Esophagus squamous epithelium (tissue), 5 donors: ENCODE results near the gene KIF5C. TPM values are rescaled to one million over a fixed set of nuclear protein-coding genes. Genes with fewer than 3 reads are reported as not detected.

Source experiments
- DNase-seq: peaks from one replicate; lab custom pipeline; 2025; lab: John Stamatoyannopoulos, UW
- H3K27ac ChIP-seq, 4 donors: fragments of 200-600 bp; sonication (generic); one replicate each; pipeline ENCODE4 v1.5.1; 2016 to 2019; ENCODE audit warnings: mild to moderate bottlenecking in 1 of 4
- H3K27me3 ChIP-seq, 4 donors: fragments of 200-600 bp; sonication (generic); 1 replicate in 3 of 4; 2 replicates in 1 of 4; pipeline versions ENCODE4 v1.5.1 to v1.6.0; 2017 to 2021; ENCODE audit warnings: antibody characterized with exemption in 1 of 4
- H3K36me3 ChIP-seq, 3 donors: fragments of 200-600 bp; sonication (generic); one replicate each; pipeline ENCODE4 v1.5.1; 2016 to 2019
- H3K4me1 ChIP-seq, 3 donors: fragments of 200-600 bp; sonication (generic); one replicate each; pipeline ENCODE4 v1.5.1; 2017 to 2019
- H3K4me3 ChIP-seq, 4 donors: fragments of 200-600 bp; sonication (generic); 1 replicate in 3 of 4; 2 replicates in 1 of 4; pipeline ENCODE4 v1.5.1; 2016 to 2019; ENCODE audit warnings: mild to moderate bottlenecking in 2 of 4, moderate library complexity in 1 of 4
- H3K9me3 ChIP-seq, 3 donors: fragments of 200-600 bp; sonication (generic); one replicate each; pipeline ENCODE4 v1.5.1; 2016 to 2019
- POLR2A ChIP-seq, 4 donors: fragments of 450-650 bp; IDR thresholded peaks; one replicate each; pipeline ENCODE4 v1.6.1; 2017; ENCODE audit warnings: antibody characterized with exemption in 4 of 4, mild to moderate bottlenecking in 4 of 4, moderate library complexity in 3 of 4
- WGBS, 2 donors: methylation state at CpG; one replicate each; pipeline ENCODE4 v1.1.5; 2018; 5-methylcytosine and 5-hydroxymethylcytosine counted together
- intact Hi-C: fragments of 100-400 bp; cut with DNase I; formaldehyde crosslinking; loops from one replicate; pipeline ENCODE4 v1.15.0; 2022
- total RNA-seq, 4 donors: library from RNA; depleted of rRNA; stranded (reverse); fragments of >200 nt; gene quantifications; one replicate each; pipeline ENCODE4 v1.1.0, GENCODE V29; 2016
- TF ChIP-seq, protein P1 (sequence below), 6 experiments: fragments of 450-650 bp in 4 of 6; fragments of 200-600 bp in 2 of 6; sonication (generic) in 2 of 6; IDR thresholded peaks; one replicate each; pipeline ENCODE4 v1.5.1; 2016 to 2019; ENCODE audit warnings: antibody characterized with exemption in 6 of 6, mild to moderate bottlenecking in 4 of 6, moderate library complexity in 4 of 6
- donor health status: DM: yes; HTN: yes; CAD: no.

KIF5C gene
- total RNA-seq, 4 donors from 2014 or later = 0.09 to 2.3 (median 0.41) TPM; not detected in 1

DNA sequence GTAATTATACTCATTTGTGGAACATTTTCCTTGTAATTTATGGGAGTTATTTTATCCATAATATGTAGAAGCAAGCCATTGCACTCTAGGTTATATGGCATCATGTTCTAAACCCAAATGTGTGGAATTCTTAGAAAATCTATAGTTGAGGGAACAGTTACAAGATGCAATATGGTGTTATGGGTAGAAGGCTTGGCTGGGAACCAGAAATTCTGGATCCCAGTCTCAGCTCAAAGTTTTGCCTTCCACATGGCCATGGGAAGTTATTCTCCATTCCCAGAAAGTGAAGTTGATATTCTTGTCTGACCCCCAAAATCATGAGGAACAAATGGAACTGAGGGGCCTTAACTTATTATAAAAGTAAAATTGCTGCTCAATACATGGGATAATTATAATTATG is 38.0 kb downstream of the KIF5C start:
- Histone ChIP-seq H3K27me3 (peaks cover 0 to 3% (median 0%) of the 10 kb centered on the region in 4 donors), H3K27ac (no peak overlapping the region), H3K9me3 (no peaks in the 10 kb centered on the region), H3K36me3 (no peaks in the 10 kb centered on the region), H3K4me3 (no peak overlapping the region), H3K4me1 (no peaks in the 10 kb centered on the region)
- TF ChIP-seq POLR2A (IDR thresholded peaks at IDR 0.05) = no peak
- TF ChIP-seq, protein P1, sequence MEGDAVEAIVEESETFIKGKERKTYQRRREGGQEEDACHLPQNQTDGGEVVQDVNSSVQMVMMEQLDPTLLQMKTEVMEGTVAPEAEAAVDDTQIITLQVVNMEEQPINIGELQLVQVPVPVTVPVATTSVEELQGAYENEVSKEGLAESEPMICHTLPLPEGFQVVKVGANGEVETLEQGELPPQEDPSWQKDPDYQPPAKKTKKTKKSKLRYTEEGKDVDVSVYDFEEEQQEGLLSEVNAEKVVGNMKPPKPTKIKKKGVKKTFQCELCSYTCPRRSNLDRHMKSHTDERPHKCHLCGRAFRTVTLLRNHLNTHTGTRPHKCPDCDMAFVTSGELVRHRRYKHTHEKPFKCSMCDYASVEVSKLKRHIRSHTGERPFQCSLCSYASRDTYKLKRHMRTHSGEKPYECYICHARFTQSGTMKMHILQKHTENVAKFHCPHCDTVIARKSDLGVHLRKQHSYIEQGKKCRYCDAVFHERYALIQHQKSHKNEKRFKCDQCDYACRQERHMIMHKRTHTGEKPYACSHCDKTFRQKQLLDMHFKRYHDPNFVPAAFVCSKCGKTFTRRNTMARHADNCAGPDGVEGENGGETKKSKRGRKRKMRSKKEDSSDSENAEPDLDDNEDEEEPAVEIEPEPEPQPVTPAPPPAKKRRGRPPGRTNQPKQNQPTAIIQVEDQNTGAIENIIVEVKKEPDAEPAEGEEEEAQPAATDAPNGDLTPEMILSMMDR (IDR thresholded peaks at IDR 0.05) = no peak
- intact Hi-C loops = no loop called here
- DNase-seq = no peak

DNA sequence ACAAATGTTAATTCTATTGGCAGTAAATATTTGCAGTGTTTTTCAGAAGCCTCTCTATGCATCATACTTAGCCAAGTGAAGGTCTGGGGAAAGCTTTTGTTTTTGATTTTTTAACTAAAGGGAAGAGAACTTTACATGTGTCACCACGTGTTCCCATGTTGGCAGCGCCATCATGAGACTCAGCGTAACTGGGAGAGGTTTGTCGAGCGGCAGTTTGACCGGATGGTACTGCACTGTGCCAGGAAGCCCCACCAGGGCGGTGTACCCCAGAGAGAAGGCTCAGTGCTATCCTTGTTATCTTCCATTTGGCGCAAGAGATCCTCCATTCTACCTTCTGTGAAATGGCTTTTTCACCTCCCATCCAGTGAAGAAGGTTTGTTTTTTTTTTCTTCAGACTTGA is 38.5 kb downstream of the KIF5C start:
- 89 to 91% methylated on average over 8 of the region's 8 CpGs for WGBS, 2 donors
- no peak overlapping the region for H3K27ac ChIP-seq
- DNase-seq = no peak
- intact Hi-C loops = no loop called here
- TF ChIP-seq POLR2A (IDR thresholded peaks at IDR 0.05) = no peak
- peaks cover 0 to 3% (median 1%) of the 10 kb centered on the region in 3 donors for H3K9me3 ChIP-seq
- no peak overlapping the region for H3K4me3 ChIP-seq
- peaks cover 0 to 3% (median 0%) of the 10 kb centered on the region in 4 donors for H3K27me3 ChIP-seq
- no peaks in the 10 kb centered on the region for H3K4me1 ChIP-seq
- no peaks in the 10 kb centered on the region for H3K36me3 ChIP-seq

DNA sequence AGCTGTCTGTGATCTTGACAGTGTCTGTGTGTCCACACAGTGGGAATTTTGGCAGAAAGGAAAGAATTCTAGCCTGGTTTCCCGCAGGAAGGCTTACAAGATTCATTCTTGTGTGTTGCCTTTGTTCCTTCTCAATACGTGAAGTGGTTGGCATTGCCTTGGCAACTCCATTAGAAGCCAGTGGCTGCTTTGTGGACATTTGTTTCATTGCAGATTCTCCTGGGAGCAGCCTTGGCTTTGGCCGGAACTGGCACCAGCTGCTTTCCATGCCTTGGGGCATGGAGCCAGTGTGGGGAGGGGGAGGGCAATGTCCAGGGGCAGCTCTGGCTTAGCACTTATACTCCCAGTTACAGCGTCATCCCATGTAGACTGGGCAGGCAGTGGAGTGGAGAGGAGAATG is 39.4 kb downstream of the KIF5C start:
- H3K4me1 ChIP-seq = no peaks in the 10 kb centered on the region
- no peak overlapping the region for H3K27ac ChIP-seq
- peaks cover 0 to 10% (median 5%) of the 10 kb centered on the region in 3 donors for H3K9me3 ChIP-seq
- no peaks in the 10 kb centered on the region for H3K27me3 ChIP-seq
- WGBS, 2 donors = 80 to 88% methylated on average over 3 of the region's 4 CpGs
- no peak overlapping the region for H3K4me3 ChIP-seq
- DNase-seq = no peak
- TF ChIP-seq POLR2A (IDR thresholded peaks at IDR 0.05) = no peak
- TF ChIP-seq, protein P1 (IDR thresholded peaks at IDR 0.05) = no peak
- H3K36me3 ChIP-seq = no peaks in the 10 kb centered on the region
- intact Hi-C loops = no loop called here

DNA sequence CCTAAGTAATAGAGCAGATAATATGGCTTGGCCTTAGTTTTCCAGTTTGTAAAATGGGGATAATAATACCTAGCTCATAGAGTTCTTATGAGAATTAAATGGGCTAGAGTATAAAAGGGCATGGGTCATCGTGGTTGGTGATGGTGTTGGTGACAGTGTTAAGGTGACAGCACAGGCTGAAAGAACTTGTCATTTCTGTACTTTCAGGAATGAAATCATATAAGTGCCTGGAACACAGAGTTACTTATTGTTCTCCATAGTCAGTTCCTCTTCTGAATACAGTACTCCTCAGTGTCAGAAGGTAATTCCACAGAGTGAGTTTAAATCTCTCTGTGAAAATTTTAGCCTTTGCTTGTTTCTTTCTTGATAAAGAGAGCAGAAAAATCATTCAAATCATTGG is 42.4 kb downstream of the KIF5C start:
- Histone ChIP-seq H3K27ac (no peak overlapping the region), H3K9me3 (peaks cover 0 to 10% (median 5%) of the 10 kb centered on the region in 3 donors), H3K27me3 (no peaks in the 10 kb centered on the region), H3K4me3 (no peak overlapping the region), H3K36me3 (no peaks in the 10 kb centered on the region), H3K4me1 (no peaks in the 10 kb centered on the region)
- intact Hi-C loops = no loop called here
- TF ChIP-seq, protein P1 (IDR thresholded peaks at IDR 0.05) = no peak
- TF ChIP-seq POLR2A (IDR thresholded peaks at IDR 0.05) = no peak
- WGBS, 2 donors = 45 to 77% methylated on average over 1 of the region's 1 CpG
- no peak for DNase-seq

DNA sequence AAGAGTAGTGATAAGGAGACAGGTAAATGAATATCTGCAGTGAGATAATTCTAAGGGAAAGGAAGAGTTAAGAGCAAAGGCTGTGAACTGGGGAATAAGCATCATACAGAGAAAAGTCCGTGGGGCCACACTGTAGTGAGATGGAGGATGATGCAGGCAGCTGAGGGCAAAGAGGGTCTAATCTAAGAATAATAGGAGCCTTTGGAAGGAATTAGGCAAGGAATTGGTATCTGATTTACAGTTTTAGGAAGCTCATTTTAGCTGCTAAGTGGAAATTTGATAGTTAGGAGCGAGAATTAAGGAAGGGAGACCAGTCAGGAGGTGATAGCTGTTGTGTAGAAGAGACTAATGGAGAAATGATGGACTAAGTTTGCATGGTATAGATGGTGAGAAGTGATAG is 43.5 kb downstream of the KIF5C start:
- no peaks in the 10 kb centered on the region for H3K4me1 ChIP-seq
- no peak for TF ChIP-seq POLR2A (IDR thresholded peaks at IDR 0.05)
- TF ChIP-seq, protein P1 (IDR thresholded peaks at IDR 0.05) = no peak
- H3K9me3 ChIP-seq = peaks cover 0 to 10% (median 5%) of the 10 kb centered on the region in 3 donors
- DNase-seq = no peak
- no peaks in the 10 kb centered on the region for H3K36me3 ChIP-seq
- no peaks in the 10 kb centered on the region for H3K27me3 ChIP-seq
- no peak overlapping the region for H3K4me3 ChIP-seq
- H3K27ac ChIP-seq = no peak overlapping the region
- WGBS, 2 donors = 70 to 73% methylated on average over 2 of the region's 2 CpGs
- intact Hi-C loops = no loop called here

DNA sequence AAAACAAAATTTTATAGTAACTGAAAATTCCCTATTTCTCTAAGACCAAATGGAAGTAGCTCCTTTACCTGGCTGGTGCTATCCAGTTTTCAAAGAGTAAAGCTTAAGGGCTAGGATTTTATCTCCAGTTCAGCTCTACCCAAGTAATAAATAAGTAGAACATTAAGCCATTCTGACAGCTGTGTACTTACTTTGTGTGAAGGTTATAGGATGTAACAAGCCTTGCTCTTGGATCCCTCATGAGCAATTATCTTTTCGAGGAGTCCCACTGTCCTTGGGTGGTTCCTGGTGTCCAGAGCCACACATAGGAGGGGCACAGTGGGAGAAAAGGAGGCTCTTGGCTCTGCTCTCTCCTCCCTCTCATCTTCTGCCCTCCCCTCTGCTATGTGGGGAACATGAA is 45.5 kb downstream of the KIF5C start:
- H3K36me3 ChIP-seq = no peaks in the 10 kb centered on the region
- no peak overlapping the region for H3K27ac ChIP-seq
- no peak overlapping the region for H3K4me3 ChIP-seq
- no peak for TF ChIP-seq POLR2A (IDR thresholded peaks at IDR 0.05)
- TF ChIP-seq, protein P1 (IDR thresholded peaks at IDR 0.05) = no peak
- WGBS, 2 donors = 82% methylated on average over 1 of the region's 1 CpG; no CpG with 5 or more reads in 1 of the 2 donors
- DNase-seq = no peak
- no peaks in the 10 kb centered on the region for H3K4me1 ChIP-seq
- H3K9me3 ChIP-seq = peaks cover 0 to 10% (median 5%) of the 10 kb centered on the region in 3 donors
- intact Hi-C loops = no loop called here
- no peaks in the 10 kb centered on the region for H3K27me3 ChIP-seq
